PC-3 (cell line): Measurements from ENCODE around the gene CNTNAP2. TPM values are rescaled to one million over a fixed set of nuclear protein-coding genes. Genes with fewer than 3 reads are reported as not detected.

Source experiments
- ATAC-seq: fragments of 200-7000 bp; cut with Tn5 transposase; 2 replicates; pipeline ENCODE4 v1.9.1; 2020; ENCODE audit warnings: mild to moderate bottlenecking, moderate library complexity
- BruUV-seq: library from RNA; stranded (reverse); fragments of 400-500 nt; replicated peaks from 2 replicates; lab custom pipeline; 2021; lab: Mats Ljungman, UMichigan
- CTCF ChIA-PET: fragments of 300-600 bp; sonication (Branson Sonifier 250); formaldehyde crosslinking; loops from one replicate; lab custom pipeline; 2022; ENCODE audit warnings: antibody characterized with exemption; lab: Charles Lee
- POLR2A ChIA-PET: fragments of 300-600 bp; sonication (Branson Sonifier 250); formaldehyde crosslinking; loops from one replicate; lab custom pipeline; 2022; ENCODE audit warnings: antibody characterized with exemption; ENCODE audit not compliant: unreplicated experiment; lab: Charles Lee
- DNase-seq: peaks from one replicate; pipeline ENCODE4 v3.0.0-alpha.2; 2015
- H2AFZ ChIP-seq: fragments of 300-600 bp; sonication (generic); 2 replicates; pipeline ENCODE4 v1.6.0; 2016; ENCODE audit warnings: antibody characterized with exemption, low read length
- H3F3A ChIP-seq: fragments of 300-600 bp; sonication (generic); one replicate; pipeline ENCODE4 v1.6.0; 2017; ENCODE audit warnings: antibody characterized with exemption, low read length, control low read depth, mild to moderate bottlenecking; ENCODE audit not compliant: unreplicated experiment
- H3K27ac ChIP-seq: fragments of 300-600 bp; sonication (generic); 2 replicates; pipeline ENCODE4 v1.5.1; 2016; ENCODE audit warnings: mild to moderate bottlenecking, low read length
- H3K27me3 ChIP-seq: fragments of 300-600 bp; sonication (generic); 2 replicates; pipeline ENCODE4 v1.6.1; 2016; ENCODE audit warnings: low read length, mixed read lengths
- H3K36me3 ChIP-seq: fragments of 300-600 bp; sonication (generic); 2 replicates; pipeline ENCODE4 v1.6.1; 2016; ENCODE audit warnings: low read depth, mixed run types, low read length, mixed read lengths
- H3K4me1 ChIP-seq: fragments of 300-600 bp; sonication (generic); 2 replicates; pipeline ENCODE4 v1.5.1; 2016; ENCODE audit warnings: low read length; ENCODE audit not compliant: insufficient read depth
- H3K4me2 ChIP-seq: fragments of 300-600 bp; sonication (generic); 2 replicates; pipeline ENCODE4 v1.6.0; 2016; ENCODE audit warnings: low read length
- H3K4me3 ChIP-seq: fragments of 300-600 bp; sonication (generic); 2 replicates; pipeline ENCODE4 v1.5.1; 2016; ENCODE audit warnings: mild to moderate bottlenecking, low read length, mixed read lengths
- H3K79me2 ChIP-seq: fragments of 300-600 bp; sonication (generic); 2 replicates; pipeline ENCODE4 v1.6.1; 2017; ENCODE audit warnings: low read length, mixed read lengths
- H3K9ac ChIP-seq: fragments of 300-600 bp; sonication (generic); 2 replicates; pipeline ENCODE4 v1.6.0; 2016; ENCODE audit warnings: mild to moderate bottlenecking, low read length
- H3K9me2 ChIP-seq: fragments of 300-600 bp; sonication (generic); replicated peaks from 2 replicates; pipeline ENCODE4 v1.6.1; 2016; ENCODE audit warnings: mixed run types, low read length, mixed read lengths
- H3K9me3 ChIP-seq: fragments of 300-600 bp; sonication (generic); 2 replicates; pipeline ENCODE4 v1.6.1; 2016; ENCODE audit warnings: low read length, mixed read lengths
- H4K20me1 ChIP-seq: fragments of 300-600 bp; sonication (generic); 2 replicates; pipeline ENCODE4 v1.6.1; 2016; ENCODE audit warnings: low read length, mixed read lengths
- EZH2 ChIP-seq: fragments of 300-600 bp; sonication (generic); IDR thresholded peaks from one replicate; pipeline ENCODE4 v1.6.1; 2017; ENCODE audit warnings: antibody characterized with exemption, mild to moderate bottlenecking, low read length; ENCODE audit not compliant: unreplicated experiment
- EZH2phosphoT487 ChIP-seq: fragments of 300-600 bp; sonication (generic); IDR thresholded peaks from 2 replicates; pipeline ENCODE4 v1.6.1; 2018; ENCODE audit warnings: mild to moderate bottlenecking, antibody characterized with exemption, low read length, borderline replicate concordance
- intact Hi-C: fragments of 100-400 bp; cut with micrococcal nuclease; formaldehyde crosslinking; loops from 2 replicates; pipeline ENCODE4 v1.9.0; 2023
- total RNA-seq: library from RNA; depleted of rRNA; stranded (reverse); fragments of >200 nt; gene quantifications from 2 replicates; pipeline ENCODE4 v1.2.3, GENCODE V29; 2014
- TF ChIP-seq, protein P1 (sequence below): fragments of 300-600 bp; sonication (generic); conservative IDR thresholded peaks from 2 replicates; pipeline ENCODE4 v1.5.1; 2017; ENCODE audit warnings: antibody characterized with exemption, low read depth, mild to moderate bottlenecking, low read length

CNTNAP2 gene
- total RNA-seq, 1 experiment from 2014 or later, result 1.5 TPM

DNA sequence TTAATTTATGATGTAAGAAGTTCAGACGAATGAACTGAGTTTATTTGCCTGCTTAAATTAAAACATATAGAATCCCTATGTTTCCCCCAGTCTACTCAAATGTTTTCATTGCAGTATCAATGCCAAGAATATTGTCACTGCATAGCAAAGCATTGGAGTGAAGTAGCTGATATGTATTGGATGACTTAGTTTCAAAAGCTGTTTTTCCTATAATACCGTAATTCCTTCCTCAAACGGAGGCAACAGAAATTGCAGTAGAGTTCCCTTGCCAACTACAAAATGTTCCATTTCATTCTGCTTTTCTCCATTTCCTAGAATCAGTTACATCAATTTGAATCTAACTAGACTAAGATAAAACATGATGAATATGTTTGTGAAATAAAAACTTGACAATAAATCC is 174.1 kb downstream of the CNTNAP2 start:
- TF ChIP-seq EZH2, result no peak
- TF ChIP-seq, protein P1, sequence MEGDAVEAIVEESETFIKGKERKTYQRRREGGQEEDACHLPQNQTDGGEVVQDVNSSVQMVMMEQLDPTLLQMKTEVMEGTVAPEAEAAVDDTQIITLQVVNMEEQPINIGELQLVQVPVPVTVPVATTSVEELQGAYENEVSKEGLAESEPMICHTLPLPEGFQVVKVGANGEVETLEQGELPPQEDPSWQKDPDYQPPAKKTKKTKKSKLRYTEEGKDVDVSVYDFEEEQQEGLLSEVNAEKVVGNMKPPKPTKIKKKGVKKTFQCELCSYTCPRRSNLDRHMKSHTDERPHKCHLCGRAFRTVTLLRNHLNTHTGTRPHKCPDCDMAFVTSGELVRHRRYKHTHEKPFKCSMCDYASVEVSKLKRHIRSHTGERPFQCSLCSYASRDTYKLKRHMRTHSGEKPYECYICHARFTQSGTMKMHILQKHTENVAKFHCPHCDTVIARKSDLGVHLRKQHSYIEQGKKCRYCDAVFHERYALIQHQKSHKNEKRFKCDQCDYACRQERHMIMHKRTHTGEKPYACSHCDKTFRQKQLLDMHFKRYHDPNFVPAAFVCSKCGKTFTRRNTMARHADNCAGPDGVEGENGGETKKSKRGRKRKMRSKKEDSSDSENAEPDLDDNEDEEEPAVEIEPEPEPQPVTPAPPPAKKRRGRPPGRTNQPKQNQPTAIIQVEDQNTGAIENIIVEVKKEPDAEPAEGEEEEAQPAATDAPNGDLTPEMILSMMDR, result no peak
- Histone ChIP-seq H3F3A (no peaks in the 10 kb centered on the region), H3K27ac (no peak overlapping the region), H4K20me1 (no peaks in the 10 kb centered on the region), H3K79me2 (no peaks in the 10 kb centered on the region), H3K27me3 (no peaks in the 10 kb centered on the region), H3K9ac (no peak overlapping the region), H2AFZ (no peak overlapping the region), H3K4me2 (no peak overlapping the region), H3K9me2 (no peaks in the 10 kb centered on the region), H3K9me3 (no peaks in the 10 kb centered on the region), H3K4me3 (no peak overlapping the region), H3K36me3 (no peaks in the 10 kb centered on the region), H3K4me1 (no peaks in the 10 kb centered on the region)
- BruUV-seq, result no TSS peak
- intact Hi-C loops, result no loop called here
- ATAC-seq, result no peak
- POLR2A ChIA-PET, result no interaction called here
- CTCF ChIA-PET, result no interaction called here
- no peak for DNase-seq

- ATAC-seq (no peak), DNase-seq (no peak)
- no peaks in the 10 kb centered on the region for H3K9me3 ChIP-seq
- no peak overlapping the region for H2AFZ ChIP-seq
- no peaks in the 10 kb centered on the region for H3K9me2 ChIP-seq
- no peaks in the 10 kb centered on the region for H3K36me3 ChIP-seq
- H3F3A ChIP-seq, result no peaks in the 10 kb centered on the region
- H3K27me3 ChIP-seq, result no peaks in the 10 kb centered on the region
- no peaks in the 10 kb centered on the region for H3K79me2 ChIP-seq
- no peak overlapping the region for H3K27ac ChIP-seq
- no peak overlapping the region for H3K9ac ChIP-seq
- BruUV-seq, result no TSS peak
- no peak for TF ChIP-seq EZH2
- TF ChIP-seq, protein P1, result no peak
- no peak for TF ChIP-seq EZH2phosphoT487
- H3K4me2 ChIP-seq, result no peak overlapping the region
- no peak overlapping the region for H3K4me3 ChIP-seq
- intact Hi-C loops, result no loop called here
- ChIA-PET CTCF (no interaction called here), POLR2A (no interaction called here)
- H4K20me1 ChIP-seq, result no peaks in the 10 kb centered on the region
- H3K4me1 ChIP-seq, result no peaks in the 10 kb centered on the region
Observed at GRCh38 chr7:146291900-146292299, 175.3 kb downstream of the CNTNAP2 start.

GRCh38 chr7:146296028-146296427 is 179.4 kb downstream of the CNTNAP2 start:
- H2AFZ ChIP-seq, result no peak overlapping the region
- ChIA-PET CTCF (no interaction called here), POLR2A (no interaction called here)
- DNase-seq (no peak), ATAC-seq (no peak)
- intact Hi-C loops, result no loop called here
- no peaks in the 10 kb centered on the region for H3K27me3 ChIP-seq
- no peaks in the 10 kb centered on the region for H3K9me2 ChIP-seq
- H3K9ac ChIP-seq, result no peak overlapping the region
- H3K9me3 ChIP-seq, result no peaks in the 10 kb centered on the region
- H3K36me3 ChIP-seq, result no peaks in the 10 kb centered on the region
- no peak overlapping the region for H3K4me2 ChIP-seq
- no peaks in the 10 kb centered on the region for H3K4me1 ChIP-seq
- H3K27ac ChIP-seq, result no peak overlapping the region
- no TSS peak for BruUV-seq
- H3F3A ChIP-seq, result no peaks in the 10 kb centered on the region
- TF ChIP-seq EZH2phosphoT487 (no peak), EZH2 (no peak)
- TF ChIP-seq, protein P1, result no peak
- H3K4me3 ChIP-seq, result no peak overlapping the region
- H3K79me2 ChIP-seq, result no peaks in the 10 kb centered on the region
- H4K20me1 ChIP-seq, result no peaks in the 10 kb centered on the region
